Hepatocyte (in vitro differentiated cells): ENCODE results near the gene OR2T29. TPM values are rescaled to one million over a fixed set of nuclear protein-coding genes. Genes with fewer than 3 reads are reported as not detected.
"Not testable (repeated sequence)": the region's sequence is repeated elsewhere in the genome, so short reads cannot be mapped to it uniquely, and the experiment has no call there.

Experiments
- DNase-seq: peaks from one replicate; pipeline ENCODE4 v3.0.0-alpha.2; 2016; ENCODE audit warnings: low spot score
- H2AFZ ChIP-seq: fragments of 200-600 bp; sonication (generic); 2 replicates; pipeline ENCODE4 v1.6.0; 2016; ENCODE audit warnings: antibody characterized with exemption, mild to moderate bottlenecking
- H3K27ac ChIP-seq: fragments of 200-600 bp; sonication (generic); 2 replicates; pipeline ENCODE4 v1.5.1; 2016; ENCODE audit warnings: mild to moderate bottlenecking
- H3K27me3 ChIP-seq: fragments of 200-600 bp; sonication (generic); 2 replicates; pipeline ENCODE4 v1.6.1; 2016
- H3K36me3 ChIP-seq: fragments of 200-600 bp; sonication (generic); replicated peaks from 2 replicates; pipeline ENCODE4 v1.5.1; 2016; ENCODE audit warnings: low read depth; ENCODE audit not compliant: insufficient read depth
- H3K4me1 ChIP-seq: fragments of 200-600 bp; sonication (generic); 2 replicates; pipeline ENCODE4 v1.5.1; 2016; ENCODE audit warnings: mild to moderate bottlenecking, moderate library complexity; ENCODE audit not compliant: insufficient read depth
- H3K4me2 ChIP-seq: fragments of 200-600 bp; sonication (generic); 2 replicates; pipeline ENCODE4 v1.6.0; 2016
- H3K4me3 ChIP-seq: fragments of 200-600 bp; sonication (generic); 2 replicates; pipeline ENCODE4 v1.5.1; 2016; ENCODE audit warnings: mild to moderate bottlenecking
- H3K79me2 ChIP-seq: fragments of 200-600 bp; sonication (generic); 2 replicates; pipeline ENCODE4 v1.6.0; 2017; ENCODE audit warnings: mild to moderate bottlenecking
- H3K9me2 ChIP-seq: fragments of 200-600 bp; sonication (generic); replicated peaks from 2 replicates; pipeline ENCODE4 v1.6.0; 2017; ENCODE audit warnings: mild to moderate bottlenecking; ENCODE audit not compliant: insufficient read depth
- H3K9me3 ChIP-seq: fragments of 200-600 bp; sonication (generic); 2 replicates; pipeline ENCODE4 v1.5.1; 2016; ENCODE audit warnings: low read depth, mild to moderate bottlenecking
- H4K20me1 ChIP-seq: fragments of 200-600 bp; sonication (generic); 2 replicates; pipeline ENCODE4 v1.6.0; 2016; ENCODE audit warnings: mild to moderate bottlenecking; ENCODE audit not compliant: insufficient read depth, poor library complexity, severe bottlenecking
- EZH2 ChIP-seq: fragments of 200-600 bp; sonication (generic); IDR thresholded peaks from 2 replicates; pipeline ENCODE4 v1.6.1; 2016; ENCODE audit warnings: antibody characterized with exemption, mild to moderate bottlenecking, borderline replicate concordance
- EZH2phosphoT487 ChIP-seq: fragments of 200-600 bp; sonication (generic); IDR thresholded peaks from one replicate; pipeline ENCODE4 v1.6.1; 2018; ENCODE audit warnings: antibody characterized with exemption, mild to moderate bottlenecking, low read depth, moderate library complexity; ENCODE audit not compliant: unreplicated experiment, severe bottlenecking
- WGBS: methylation state at CpG from one replicate; pipeline ENCODE4 v1.1.6; 2016; ENCODE audit warnings: low lambda C conversion rate; ENCODE audit errors: missing lambda C conversion rate; 5-methylcytosine and 5-hydroxymethylcytosine counted together
- polyA plus RNA-seq: library from polyadenylated mRNA; unstranded; fragments of >200 nt; fragmentation: Nextera tagmentation; extraction: Ambion mirVana; gene quantifications from 2 replicates; pipeline ENCODE4 v1.2.1, GENCODE V29; 2016
- total RNA-seq: library from RNA; depleted of rRNA; stranded (reverse); fragments of >200 nt; gene quantifications from 2 replicates; pipeline ENCODE4 v1.2.3, GENCODE V29; 2014
- TF ChIP-seq, protein P1 (sequence below): fragments of 200-600 bp; sonication (generic); IDR thresholded peaks from 2 replicates; pipeline ENCODE4 v1.5.1; 2016; ENCODE audit warnings: antibody characterized with exemption, mild to moderate bottlenecking; ENCODE audit not compliant: poor library complexity

OR2T29 gene, protein sequence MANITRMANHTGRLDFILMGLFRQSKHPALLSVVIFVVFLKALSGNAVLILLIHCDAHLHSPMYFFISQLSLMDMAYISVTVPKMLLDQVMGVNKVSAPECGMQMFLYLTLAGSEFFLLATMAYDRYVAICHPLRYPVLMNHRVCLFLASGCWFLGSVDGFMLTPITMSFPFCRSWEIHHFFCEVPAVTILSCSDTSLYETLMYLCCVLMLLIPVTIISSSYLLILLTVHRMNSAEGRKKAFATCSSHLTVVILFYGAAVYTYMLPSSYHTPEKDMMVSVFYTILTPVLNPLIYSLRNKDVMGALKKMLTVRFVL
- total RNA-seq (not detected in 2 replicates), polyA plus RNA-seq (not detected in 2 replicates)

DNA sequence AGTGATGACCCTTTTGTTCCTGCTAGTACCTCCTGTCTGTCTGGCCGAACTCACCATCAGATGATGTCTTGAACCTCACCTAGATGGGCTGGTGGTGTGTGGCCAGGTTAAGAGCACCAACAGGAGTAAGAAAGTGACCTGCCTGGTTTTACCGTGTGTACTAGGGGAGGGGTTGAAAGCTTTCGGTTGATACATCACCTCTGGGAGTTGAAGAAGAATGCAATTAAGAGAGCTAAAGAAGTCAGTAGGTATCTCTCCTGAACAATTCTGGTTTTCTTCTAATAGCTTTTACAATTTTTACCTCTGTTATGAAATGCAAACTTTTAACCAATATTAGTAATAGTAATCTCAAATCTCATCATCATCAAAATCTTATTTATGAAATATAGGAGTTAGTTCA is at the start of gene OR2T29:
Gene OR2T29, minus strand, starts transcription at position 101 of the 400 bp plus-strand sequence. CDS start 3,281 bp downstream, outside the sequence.
- H3K36me3 ChIP-seq, H3K9me3 ChIP-seq, H3K27me3 ChIP-seq, H3K79me2 ChIP-seq, H3K27ac ChIP-seq, H3K4me3 ChIP-seq, H3K4me1 ChIP-seq, DNase-seq, H3K9me2 ChIP-seq, H2AFZ ChIP-seq, H3K4me2 ChIP-seq, H4K20me1 ChIP-seq: not testable (repeated sequence)
- WGBS = 80% methylated on average over 3 of the region's 3 CpGs

DNA sequence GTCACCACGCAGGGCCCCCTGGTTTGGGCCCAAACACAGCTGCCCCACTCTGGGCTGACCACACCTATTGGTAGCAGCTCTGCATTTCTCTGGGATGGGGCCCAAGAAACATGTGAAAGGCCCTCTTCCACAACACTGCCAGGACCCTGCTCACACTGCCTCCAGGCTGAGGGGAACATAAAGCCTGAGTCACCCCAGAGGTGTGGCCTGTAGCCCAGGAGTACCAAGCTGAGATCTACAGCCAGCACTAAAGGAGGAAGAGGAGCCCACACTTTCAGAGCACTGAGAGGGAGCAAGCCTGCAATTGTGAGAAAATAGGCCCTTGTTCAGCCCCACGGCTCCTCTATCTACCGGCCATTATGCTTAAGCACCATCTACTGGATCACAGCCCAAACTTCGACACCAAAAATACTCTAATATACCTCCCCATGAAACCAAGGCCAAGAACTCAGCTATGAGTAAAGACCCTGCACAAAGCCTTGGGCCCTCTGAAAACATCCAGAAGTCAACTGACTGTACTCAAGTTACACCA is 49.4 kb upstream of the OR2T29 start:
- no peak for TF ChIP-seq EZH2
- TF ChIP-seq EZH2phosphoT487 = no peak
- TF ChIP-seq, protein P1, sequence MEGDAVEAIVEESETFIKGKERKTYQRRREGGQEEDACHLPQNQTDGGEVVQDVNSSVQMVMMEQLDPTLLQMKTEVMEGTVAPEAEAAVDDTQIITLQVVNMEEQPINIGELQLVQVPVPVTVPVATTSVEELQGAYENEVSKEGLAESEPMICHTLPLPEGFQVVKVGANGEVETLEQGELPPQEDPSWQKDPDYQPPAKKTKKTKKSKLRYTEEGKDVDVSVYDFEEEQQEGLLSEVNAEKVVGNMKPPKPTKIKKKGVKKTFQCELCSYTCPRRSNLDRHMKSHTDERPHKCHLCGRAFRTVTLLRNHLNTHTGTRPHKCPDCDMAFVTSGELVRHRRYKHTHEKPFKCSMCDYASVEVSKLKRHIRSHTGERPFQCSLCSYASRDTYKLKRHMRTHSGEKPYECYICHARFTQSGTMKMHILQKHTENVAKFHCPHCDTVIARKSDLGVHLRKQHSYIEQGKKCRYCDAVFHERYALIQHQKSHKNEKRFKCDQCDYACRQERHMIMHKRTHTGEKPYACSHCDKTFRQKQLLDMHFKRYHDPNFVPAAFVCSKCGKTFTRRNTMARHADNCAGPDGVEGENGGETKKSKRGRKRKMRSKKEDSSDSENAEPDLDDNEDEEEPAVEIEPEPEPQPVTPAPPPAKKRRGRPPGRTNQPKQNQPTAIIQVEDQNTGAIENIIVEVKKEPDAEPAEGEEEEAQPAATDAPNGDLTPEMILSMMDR = no peak

DNA sequence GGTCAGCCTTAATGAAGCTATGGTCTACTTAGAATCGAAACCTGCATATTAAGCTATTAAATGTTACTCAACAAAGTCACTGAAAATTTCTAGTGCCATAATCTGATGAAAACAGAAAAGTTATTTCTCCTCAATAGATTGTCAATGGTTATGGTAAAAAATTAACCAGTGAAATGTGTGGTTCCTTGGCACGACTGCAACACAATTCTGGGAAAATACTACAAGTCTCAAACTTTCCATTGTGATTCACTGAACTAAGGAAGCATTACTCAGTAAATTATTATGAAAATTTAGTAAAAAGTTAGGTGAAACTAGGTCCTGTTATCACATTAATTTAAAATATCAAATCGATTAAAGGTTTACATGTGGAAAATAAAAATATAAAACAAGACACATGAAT is 47.7 kb upstream of the OR2T29 start:
- H4K20me1 ChIP-seq = no peaks in the 10 kb centered on the region
- no peak overlapping the region for H3K4me3 ChIP-seq
- H3K79me2 ChIP-seq = no peaks in the 10 kb centered on the region
- H3K27me3 ChIP-seq = no peaks in the 10 kb centered on the region
- H3K9me3 ChIP-seq = no peaks in the 10 kb centered on the region
- H2AFZ ChIP-seq = no peak overlapping the region
- no peak overlapping the region for H3K4me2 ChIP-seq
- TF ChIP-seq EZH2 (no peak), EZH2phosphoT487 (no peak)
- TF ChIP-seq, protein P1 = no peak
- H3K9me2 ChIP-seq = no peaks in the 10 kb centered on the region
- H3K4me1 ChIP-seq = no peaks in the 10 kb centered on the region
- H3K27ac ChIP-seq = no peak overlapping the region
- WGBS = 43% methylated on average over 3 of the region's 3 CpGs
- no peaks in the 10 kb centered on the region for H3K36me3 ChIP-seq
- no peak for DNase-seq

More for the DNA sequence above, 49.4 kb upstream of the OR2T29 start:
- no peaks in the 10 kb centered on the region for H3K36me3 ChIP-seq
- no peaks in the 10 kb centered on the region for H4K20me1 ChIP-seq
- no peaks in the 10 kb centered on the region for H3K9me3 ChIP-seq
- 79% methylated on average over 4 of the region's 4 CpGs for WGBS
- no peak overlapping the region for H3K4me3 ChIP-seq
- H3K27me3 ChIP-seq = no peaks in the 10 kb centered on the region
- H3K4me1 ChIP-seq = no peaks in the 10 kb centered on the region
- DNase-seq = no peak
- H3K9me2 ChIP-seq = no peaks in the 10 kb centered on the region
- H2AFZ ChIP-seq = no peak overlapping the region
- H3K27ac ChIP-seq = no peak overlapping the region
- no peaks in the 10 kb centered on the region for H3K79me2 ChIP-seq
- H3K4me2 ChIP-seq = no peak overlapping the region

DNA sequence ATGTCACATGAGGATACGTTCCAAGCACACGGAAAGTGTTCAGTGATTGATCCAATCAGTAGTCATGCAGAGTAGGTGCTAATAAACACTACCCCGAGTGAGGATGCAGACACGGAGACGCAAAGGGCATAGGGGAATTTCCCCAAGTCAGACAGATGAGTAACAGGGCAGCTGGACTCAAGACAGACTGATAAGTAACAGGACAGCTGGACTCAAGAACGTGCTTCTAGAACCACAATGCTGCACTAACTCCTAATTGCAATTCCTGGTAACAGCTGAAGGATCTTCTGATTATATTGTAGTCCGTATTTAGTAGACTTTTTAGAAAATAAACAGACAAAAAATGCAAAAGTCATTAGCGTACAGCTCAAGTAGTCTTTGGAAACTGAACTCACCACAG is 36.8 kb upstream of the OR2T29 start:
- Histone ChIP-seq H4K20me1 (no peaks in the 10 kb centered on the region), H3K79me2 (no peaks in the 10 kb centered on the region), H3K27ac (no peak overlapping the region), H2AFZ (no peak overlapping the region), H3K27me3 (no peaks in the 10 kb centered on the region), H3K9me3 (no peaks in the 10 kb centered on the region), H3K9me2 (no peaks in the 10 kb centered on the region), H3K4me3 (no peak overlapping the region), H3K4me1 (no peaks in the 10 kb centered on the region), H3K4me2 (no peak overlapping the region), H3K36me3 (no peaks in the 10 kb centered on the region)
- no peak for DNase-seq
- WGBS = 67% methylated on average over 8 of the region's 8 CpGs
- TF ChIP-seq, protein P1 = no peak
- TF ChIP-seq EZH2phosphoT487 = no peak
- no peak for TF ChIP-seq EZH2
